Stomach smooth muscle (tissue), 2 donors: ENCODE results near the gene CDRT15.
"Not testable (repeated sequence)": the region's sequence is repeated elsewhere in the genome, so short reads cannot be mapped to it uniquely, and the experiment has no call there.

Experiments
- H3K27ac ChIP-seq: one replicate; pipeline ENCODE4 v1.7.0; 2013; ENCODE audit warnings: mild to moderate bottlenecking, low read length, inconsistent platforms
- H3K27me3 ChIP-seq, 2 donors: one replicate each; pipeline ENCODE4 v1.7.0; 2013; ENCODE audit warnings: low read length in 2 of 2; ENCODE audit not compliant: insufficient read depth in 2 of 2, control insufficient read depth in 1 of 2
- H3K36me3 ChIP-seq, 2 donors: one replicate each; pipeline ENCODE4 v1.7.0; 2013; ENCODE audit warnings: low read length in 2 of 2; ENCODE audit not compliant: control insufficient read depth in 2 of 2, insufficient read depth in 2 of 2
- H3K4me1 ChIP-seq: one replicate; pipeline ENCODE4 v1.7.0; 2013; ENCODE audit warnings: low read length; ENCODE audit not compliant: control insufficient read depth, insufficient read depth
- H3K4me3 ChIP-seq, 2 donors: one replicate each; pipeline ENCODE4 v1.7.0; 2013; ENCODE audit warnings: low read length in 2 of 2
- H3K9ac ChIP-seq, 2 donors: one replicate each; pipeline ENCODE4 v1.7.0; 2013; ENCODE audit warnings: low read length in 2 of 2, mild to moderate bottlenecking in 1 of 2
- H3K9me3 ChIP-seq, 2 donors: one replicate each; pipeline ENCODE4 v1.7.0; 2013; ENCODE audit warnings: low read length in 2 of 2; ENCODE audit not compliant: control insufficient read depth in 2 of 2
- donor health status: healthy.
- donor health status: Pancreatic carcinoma.

CDRT15 gene

GRCh38 chr17:14236032-14236431 is 630 bp downstream of the CDRT15 start:
- H3K27me3 ChIP-seq, H3K4me1 ChIP-seq, H3K36me3 ChIP-seq, H3K27ac ChIP-seq, H3K9ac ChIP-seq, H3K9me3 ChIP-seq, H3K4me3 ChIP-seq: not testable (repeated sequence)

DNA sequence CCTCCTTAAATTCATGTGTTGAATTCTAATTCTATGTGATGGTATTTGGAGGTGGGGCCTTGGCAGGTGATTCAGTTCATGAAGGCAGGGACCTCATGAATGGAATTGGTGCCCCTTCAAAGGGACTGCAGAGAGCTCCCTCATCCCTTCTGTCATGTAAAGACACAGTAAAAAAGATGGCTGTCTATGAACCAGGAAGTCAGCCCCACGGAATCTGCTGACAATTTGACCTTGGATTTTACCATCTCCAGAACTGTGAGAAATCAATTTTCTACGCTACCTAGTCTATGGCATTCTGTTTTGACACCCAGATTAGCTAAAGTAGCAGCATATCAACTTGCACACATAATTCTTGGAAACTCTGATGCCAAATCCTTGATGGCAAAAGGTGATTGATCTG is 1.6 kb downstream of the CDRT15 start:
- not testable (repeated sequence) for H3K27me3 ChIP-seq, H3K4me1 ChIP-seq, H3K4me3 ChIP-seq, H3K36me3 ChIP-seq, H3K9me3 ChIP-seq, H3K27ac ChIP-seq, H3K9ac ChIP-seq

DNA sequence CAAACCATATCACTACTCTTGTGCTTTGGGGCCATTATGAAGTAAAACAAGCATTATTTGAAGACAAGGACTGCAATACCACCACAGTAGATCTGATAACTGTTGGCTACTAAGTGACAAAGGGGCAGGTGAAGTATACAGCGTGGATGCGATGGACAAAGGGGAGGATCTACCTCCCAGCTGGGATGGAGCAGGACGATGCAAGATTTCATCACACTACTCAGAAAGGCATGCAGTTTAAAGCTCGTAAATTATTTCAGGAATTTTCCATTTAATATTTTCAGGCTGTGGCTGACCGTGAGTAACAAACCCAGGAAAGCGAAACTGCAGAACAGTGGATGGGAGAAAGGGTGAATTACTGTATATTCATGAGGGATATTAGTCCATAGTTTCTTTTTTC is 5.5 kb downstream of the CDRT15 start:
- not testable (repeated sequence) for H3K9ac ChIP-seq, H3K4me1 ChIP-seq, H3K27me3 ChIP-seq, H3K9me3 ChIP-seq, H3K27ac ChIP-seq, H3K36me3 ChIP-seq, H3K4me3 ChIP-seq

- peaks cover 5% of the 10 kb centered on the region for H3K4me1 ChIP-seq
- H3K27me3 ChIP-seq = no peaks in the 10 kb centered on the region
- no peak overlapping the region for H3K9ac ChIP-seq
- H3K4me3 ChIP-seq = no peak overlapping the region
- H3K36me3 ChIP-seq = no peaks in the 10 kb centered on the region
- H3K27ac ChIP-seq = no peak overlapping the region
- no peaks in the 10 kb centered on the region for H3K9me3 ChIP-seq
Observed at GRCh38 chr17:14228903-14229302, 7.8 kb downstream of the CDRT15 start.

DNA sequence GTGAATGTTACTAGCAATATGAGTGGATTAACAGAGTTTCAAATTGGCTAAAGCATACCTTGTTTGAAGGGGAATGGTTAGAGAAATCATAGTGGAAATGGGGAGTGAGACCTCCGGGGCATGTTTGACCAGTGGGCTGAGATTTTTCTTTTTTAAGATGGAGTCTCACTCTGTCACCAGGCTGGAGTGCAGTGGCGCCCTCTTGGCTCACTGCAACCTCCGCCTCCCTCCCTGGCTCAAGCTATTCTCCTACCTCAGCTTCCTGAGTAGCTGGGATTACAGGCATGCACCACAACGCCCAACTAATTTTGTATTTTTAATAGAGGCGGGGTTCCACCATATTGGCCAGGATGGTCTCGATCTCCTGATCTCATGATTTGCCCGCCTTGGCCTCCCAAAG is 9.6 kb downstream of the CDRT15 start:
- Histone ChIP-seq H3K4me3 (no peak overlapping the region), H3K4me1 (peaks cover 5% of the 10 kb centered on the region), H3K36me3 (no peaks in the 10 kb centered on the region), H3K27ac (no peak overlapping the region), H3K9ac (no peak overlapping the region), H3K27me3 (no peaks in the 10 kb centered on the region), H3K9me3 (no peaks in the 10 kb centered on the region)

- no peaks in the 10 kb centered on the region for H3K27me3 ChIP-seq
- H3K9ac ChIP-seq = no peak overlapping the region
- H3K36me3 ChIP-seq = no peaks in the 10 kb centered on the region
- H3K9me3 ChIP-seq = no peaks in the 10 kb centered on the region
- H3K27ac ChIP-seq = no peak overlapping the region
- H3K4me1 ChIP-seq = peaks cover 5% of the 10 kb centered on the region
- H3K4me3 ChIP-seq = no peak overlapping the region
Observed at GRCh38 chr17:14225254-14225980, 11.2 kb downstream of the CDRT15 start.

- H3K27ac ChIP-seq = no peak overlapping the region
- no peaks in the 10 kb centered on the region for H3K27me3 ChIP-seq
- no peak overlapping the region for H3K4me3 ChIP-seq
- no peaks in the 10 kb centered on the region for H3K36me3 ChIP-seq
- H3K9me3 ChIP-seq = no peaks in the 10 kb centered on the region
- no peak overlapping the region for H3K9ac ChIP-seq
- no peaks in the 10 kb centered on the region for H3K4me1 ChIP-seq
Observed at GRCh38 chr17:14222611-14223010, 14.1 kb downstream of the CDRT15 start.

DNA sequence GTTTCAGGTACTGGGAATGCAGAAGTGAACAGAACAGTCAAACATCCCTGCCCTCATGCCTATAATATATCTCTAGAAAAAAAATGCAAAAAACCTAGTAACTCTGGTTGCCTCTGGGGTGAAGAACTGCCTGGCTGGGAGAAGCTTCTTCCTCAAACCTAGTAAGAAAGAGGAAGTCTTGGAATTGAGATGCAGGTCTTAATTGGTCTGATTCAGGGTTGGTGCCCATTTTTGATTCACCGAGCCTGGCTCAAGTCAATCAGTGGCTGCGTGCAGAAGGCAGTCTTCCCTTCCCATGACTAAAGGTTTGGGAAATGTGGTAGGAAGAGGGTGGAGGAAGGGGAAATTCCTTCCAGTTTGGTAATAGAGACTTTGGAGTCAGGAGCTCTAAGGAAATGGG is 22.4 kb downstream of the CDRT15 start:
- no peak overlapping the region for H3K4me3 ChIP-seq
- H3K9me3 ChIP-seq = no peaks in the 10 kb centered on the region
- no peaks in the 10 kb centered on the region for H3K4me1 ChIP-seq
- H3K27ac ChIP-seq = no peak overlapping the region
- H3K9ac ChIP-seq = no peak overlapping the region
- H3K36me3 ChIP-seq = peaks cover 6 to 8% of the 10 kb centered on the region in 2 donors
- H3K27me3 ChIP-seq = no peaks in the 10 kb centered on the region

DNA sequence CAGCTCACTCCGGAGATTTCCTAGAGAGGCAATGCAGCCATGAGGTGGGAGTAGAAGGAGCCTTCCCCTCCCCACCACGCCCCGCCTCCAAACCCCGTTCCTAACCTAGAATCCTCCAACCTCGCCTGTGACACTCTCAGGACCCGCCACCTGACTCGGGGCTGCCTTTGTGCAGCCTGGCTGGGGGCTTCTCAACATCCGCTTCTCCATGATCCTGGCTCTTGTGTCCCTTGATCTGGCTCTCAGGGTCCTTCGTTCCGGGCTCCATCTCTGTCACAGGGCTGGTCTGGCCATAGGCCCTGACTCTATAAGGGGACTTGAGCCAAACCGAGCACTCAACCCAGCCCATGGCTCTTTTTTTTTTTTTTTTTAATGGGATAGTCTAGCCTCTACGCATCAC is 24.3 kb downstream of the CDRT15 start:
- Histone ChIP-seq H3K9ac (no peak overlapping the region), H3K4me1 (no peaks in the 10 kb centered on the region), H3K27ac (no peak overlapping the region), H3K4me3 (no peak overlapping the region), H3K27me3 (no peaks in the 10 kb centered on the region), H3K36me3 (peaks cover 7 to 22% of the 10 kb centered on the region in 2 donors), H3K9me3 (no peaks in the 10 kb centered on the region)

DNA sequence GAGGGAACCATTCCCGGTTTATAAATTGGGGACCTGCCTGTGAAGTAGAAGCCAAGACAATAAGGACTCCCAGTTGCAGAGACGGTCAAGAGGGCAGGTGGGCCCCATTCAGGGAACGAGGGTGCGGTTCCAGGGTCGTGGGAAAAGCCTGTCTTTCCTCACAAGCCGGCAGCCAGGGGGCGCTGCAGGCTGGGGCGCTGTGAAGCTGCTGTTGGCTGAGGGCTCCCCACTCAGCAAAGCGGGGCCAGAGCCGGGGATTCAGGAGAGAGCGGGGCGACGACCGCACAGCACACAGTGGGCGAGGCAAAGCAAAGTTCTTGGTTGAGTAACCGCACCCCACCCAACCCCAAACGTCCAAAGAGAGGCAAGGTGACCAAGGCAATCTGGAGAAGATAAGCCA is 24.9 kb downstream of the CDRT15 start:
- Histone ChIP-seq H3K27me3 (no peaks in the 10 kb centered on the region), H3K36me3 (peaks cover 13 to 22% of the 10 kb centered on the region in 2 donors), H3K9me3 (no peaks in the 10 kb centered on the region), H3K9ac (no peak overlapping the region), H3K27ac (no peak overlapping the region), H3K4me3 (no peak overlapping the region), H3K4me1 (no peaks in the 10 kb centered on the region)

DNA sequence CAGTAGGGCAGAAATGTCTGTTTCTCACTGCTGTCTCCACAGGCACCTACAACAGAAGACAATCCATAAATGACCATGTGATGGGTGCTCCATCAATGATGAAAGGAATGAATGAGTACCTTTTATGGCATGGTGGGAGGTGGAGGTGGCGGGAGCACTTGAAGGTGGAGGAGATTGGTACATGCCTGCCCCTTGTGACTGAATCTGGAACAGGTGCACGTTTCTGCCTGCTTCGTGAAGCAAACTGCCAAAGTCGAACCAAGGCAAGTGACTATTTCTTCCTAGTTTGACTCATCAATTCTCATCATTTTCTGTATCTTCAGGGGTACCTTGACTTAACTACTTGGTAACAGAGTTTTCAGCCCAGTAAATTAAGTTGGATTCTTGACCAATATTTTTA is 25.4 kb downstream of the CDRT15 start:
- no peak overlapping the region for H3K9ac ChIP-seq
- no peaks in the 10 kb centered on the region for H3K4me1 ChIP-seq
- H3K27ac ChIP-seq = no peak overlapping the region
- H3K9me3 ChIP-seq = no peaks in the 10 kb centered on the region
- H3K4me3 ChIP-seq = no peak overlapping the region
- H3K36me3 ChIP-seq = peaks cover 13 to 22% of the 10 kb centered on the region in 2 donors
- no peaks in the 10 kb centered on the region for H3K27me3 ChIP-seq
